ENCODE measurements around the gene CD320. TPM values are rescaled to one million over a fixed set of nuclear protein-coding genes. Genes with fewer than 3 reads are reported as not detected.
"Not testable (repeated sequence)": the region's sequence is repeated elsewhere in the genome, so short reads cannot be mapped to it uniquely, and the experiment has no call there.

The CD320 gene
- total RNA-seq: 10 to 100 TPM; 49.8 to 85.3 (median 66.1) TPM

DNA sequence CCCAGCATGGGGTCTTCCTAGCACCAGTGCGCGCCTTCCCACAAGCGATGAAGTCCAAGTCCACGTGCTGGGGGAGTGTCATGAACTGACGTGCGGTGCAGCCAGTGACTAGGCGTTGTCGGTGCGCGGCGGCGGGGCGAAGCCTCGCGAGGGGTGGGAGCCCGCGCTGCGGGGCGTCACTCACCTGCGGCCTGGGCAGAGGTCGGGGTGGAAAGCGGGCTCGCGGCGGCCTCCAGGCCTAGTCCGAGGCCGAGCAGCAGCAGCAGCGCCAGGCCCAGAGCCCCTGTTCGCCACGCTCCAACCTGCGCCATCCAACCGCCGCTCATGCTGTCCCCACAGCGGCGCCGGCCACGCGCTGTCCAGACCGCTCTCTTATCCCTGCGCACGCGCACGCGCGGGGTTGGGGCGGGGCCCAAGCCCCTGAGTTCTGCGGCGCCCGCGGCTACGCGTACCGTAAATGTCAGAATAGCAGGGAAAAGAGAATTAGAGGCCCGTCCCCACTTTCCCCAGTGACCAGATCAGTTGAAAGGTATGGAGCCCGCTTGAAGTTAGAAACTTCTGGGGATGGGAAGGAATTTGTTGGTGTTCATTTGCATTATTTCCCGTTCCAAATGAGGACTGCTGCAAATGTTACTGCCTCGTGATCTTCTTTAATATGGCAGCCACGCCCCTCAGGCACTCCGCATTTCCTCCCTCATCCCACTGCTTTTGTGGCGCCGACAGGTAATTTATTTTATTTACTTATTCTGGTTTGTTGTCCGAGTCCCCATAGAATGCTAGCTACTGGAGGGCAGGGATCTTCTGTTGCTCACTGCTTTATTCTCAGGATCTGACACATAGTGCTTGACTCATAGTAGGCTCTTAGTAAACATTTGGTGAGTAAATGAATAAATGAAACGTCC lies at the start of gene CD320:
Gene CD320 (minus strand): TSS at position 394 of the 902 bp plus-strand sequence. CDS start 68 bp downstream, at position 326.
- peak; percentile 92 to 93 for ATAC-seq
- peaks cover 0 to 5% of the 10 kb centered on the region in 2 donors for H3K36me3 ChIP-seq
- peak; percentile 74 to 84 for DNase-seq
- in situ Hi-C loops (cut with MboI; ENCODE audit: low sequenced_read_pairs in 4 of 4) (no loop called here), intact Hi-C loops (cut with DNase I; ENCODE audit: low total_unique reads) (loop anchor here (1.0 to 5.0 kb wide), 2 partner anchors 13 to 204 kb away; partner anchors contain the start of genes NDUFA7, RPS28 and ZNF414)
- H3K4me1 ChIP-seq: peaks cover 27 to 31% of the 10 kb centered on the region in 2 donors
- H3K9me3 ChIP-seq: no peaks in the 10 kb centered on the region
- H3K4me3 ChIP-seq: peak within 1 kb of the TSS; percentile 62 to 76 (median 66)
- TF ChIP-seq POLR2A (IDR thresholded peaks at IDR 0.05): peak; percentile 72 to 75
- TF ChIP-seq, protein P1, sequence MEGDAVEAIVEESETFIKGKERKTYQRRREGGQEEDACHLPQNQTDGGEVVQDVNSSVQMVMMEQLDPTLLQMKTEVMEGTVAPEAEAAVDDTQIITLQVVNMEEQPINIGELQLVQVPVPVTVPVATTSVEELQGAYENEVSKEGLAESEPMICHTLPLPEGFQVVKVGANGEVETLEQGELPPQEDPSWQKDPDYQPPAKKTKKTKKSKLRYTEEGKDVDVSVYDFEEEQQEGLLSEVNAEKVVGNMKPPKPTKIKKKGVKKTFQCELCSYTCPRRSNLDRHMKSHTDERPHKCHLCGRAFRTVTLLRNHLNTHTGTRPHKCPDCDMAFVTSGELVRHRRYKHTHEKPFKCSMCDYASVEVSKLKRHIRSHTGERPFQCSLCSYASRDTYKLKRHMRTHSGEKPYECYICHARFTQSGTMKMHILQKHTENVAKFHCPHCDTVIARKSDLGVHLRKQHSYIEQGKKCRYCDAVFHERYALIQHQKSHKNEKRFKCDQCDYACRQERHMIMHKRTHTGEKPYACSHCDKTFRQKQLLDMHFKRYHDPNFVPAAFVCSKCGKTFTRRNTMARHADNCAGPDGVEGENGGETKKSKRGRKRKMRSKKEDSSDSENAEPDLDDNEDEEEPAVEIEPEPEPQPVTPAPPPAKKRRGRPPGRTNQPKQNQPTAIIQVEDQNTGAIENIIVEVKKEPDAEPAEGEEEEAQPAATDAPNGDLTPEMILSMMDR (IDR thresholded peaks at IDR 0.05 in 4 of 5, conservative IDR thresholded peaks at IDR 0.05 in 1 of 5): peak in 1 of 5 experiments; percentile 14
- H3K27me3 ChIP-seq: no peaks in the 10 kb centered on the region
- H3K27ac ChIP-seq: peak within 1 kb of the TSS; percentile 81 to 93 (median 84)

DNA sequence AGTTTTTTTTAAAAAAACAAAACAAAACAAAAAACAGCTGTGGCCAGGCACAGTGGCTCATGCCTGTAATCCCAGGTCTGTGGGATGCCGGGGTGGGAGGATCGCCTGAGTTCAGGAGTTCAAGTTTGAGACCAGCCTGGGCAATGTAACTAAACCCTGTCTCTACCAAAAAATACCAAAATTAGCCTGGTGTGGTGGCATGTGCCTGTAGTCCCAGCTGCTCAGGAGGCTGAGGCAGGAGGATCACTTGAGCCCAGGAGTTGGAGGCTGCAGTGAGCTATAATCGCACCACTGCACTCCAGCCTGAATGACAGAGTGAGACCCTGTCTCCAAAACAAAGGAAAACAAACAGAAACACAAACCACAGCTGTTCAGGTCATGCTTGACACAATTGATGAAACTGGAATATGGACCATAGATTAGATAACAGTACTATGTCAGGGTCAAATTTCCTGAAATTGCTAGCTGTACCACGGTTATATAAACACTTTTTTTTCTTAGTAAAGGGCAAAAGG lies 48.9 kb upstream of the CD320 start:
- Histone ChIP-seq H3K27me3 (no peaks in the 10 kb centered on the region), H3K9me3 (peaks cover 0 to 5% (median 0%) of the 10 kb centered on the region in 3 donors), H3K27ac (no peak overlapping the region), H3K36me3 (no peaks in the 10 kb centered on the region), H3K4me1 (peaks cover 15 to 40% of the 10 kb centered on the region in 2 donors), H3K4me3 (no peak overlapping the region)
- intact Hi-C loops (cut with DNase I; ENCODE audit: low total_unique reads) (no loop called here), in situ Hi-C loops (cut with MboI; ENCODE audit: low sequenced_read_pairs in 4 of 4) (loop anchor here in 3 of 4 donors (5.0 to 10.0 kb wide), 3 partner anchors 40 to 148 kb away; partner anchors contain the start of gene PRAM1 (in 2 of the 3))
- no peak for DNase-seq
- TF ChIP-seq, protein P1 (IDR thresholded peaks at IDR 0.05 in 4 of 5, conservative IDR thresholded peaks at IDR 0.05 in 1 of 5): no peak
- TF ChIP-seq POLR2A (IDR thresholded peaks at IDR 0.05): no peak
- no peak for ATAC-seq

DNA sequence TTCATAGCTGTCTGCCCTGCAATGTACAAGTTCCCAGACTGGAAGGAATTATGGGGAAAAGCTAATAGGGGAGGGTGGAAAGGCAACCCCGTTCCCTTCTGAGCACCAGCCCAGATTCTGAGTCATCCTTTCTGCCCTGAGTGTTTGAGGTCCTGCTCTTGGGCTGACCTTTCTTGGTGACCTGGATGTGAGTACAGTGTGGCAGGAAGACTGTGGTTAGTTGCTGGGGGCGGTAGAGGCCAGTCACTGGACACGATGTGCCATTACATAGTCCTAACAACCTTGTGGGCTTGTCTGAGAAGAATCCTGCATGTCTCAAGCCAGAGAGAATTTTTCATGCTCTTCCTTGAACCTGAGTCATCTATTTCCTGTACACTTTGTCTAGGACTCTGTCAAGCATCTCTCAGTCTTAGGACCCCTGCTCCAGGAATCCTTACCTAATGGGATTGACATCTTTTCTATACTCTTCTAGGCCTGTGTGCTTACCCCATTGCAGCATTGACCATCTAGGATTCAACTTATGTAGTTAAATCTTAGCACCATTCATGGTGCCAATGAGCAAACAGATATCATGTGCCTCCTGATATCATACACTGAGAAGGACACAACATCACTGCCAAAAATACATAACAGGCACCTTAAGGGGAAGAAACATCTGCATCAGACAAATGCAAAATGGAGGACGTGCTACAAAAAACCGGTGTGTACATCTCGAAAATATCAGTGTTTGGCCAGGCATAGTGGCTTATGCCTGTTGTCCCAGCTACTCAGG lies 47.7 kb upstream of the CD320 start:
- intact Hi-C loops (cut with DNase I; ENCODE audit: low total_unique reads): no loop called here
- peaks cover 0 to 5% (median 0%) of the 10 kb centered on the region in 3 donors for H3K9me3 ChIP-seq
- peaks cover 5 to 30% of the 10 kb centered on the region in 2 donors for H3K4me1 ChIP-seq
- peak; percentile 34 to 55 for ATAC-seq
- no peak overlapping the region for H3K4me3 ChIP-seq
- DNase-seq: peak in 1 of 2 donors; percentile 48
- H3K27me3 ChIP-seq: no peaks in the 10 kb centered on the region
- peak overlapping the region in 2 of 4 donors; percentile 39 to 41 for H3K27ac ChIP-seq
- in situ Hi-C loops (cut with MboI; ENCODE audit: low sequenced_read_pairs in 4 of 4): loop anchor here in 3 of 4 donors (5.0 to 10.0 kb wide), 3 partner anchors 41 to 149 kb away; partner anchors contain the start of gene PRAM1 (in 2 of the 3)
- H3K36me3 ChIP-seq: no peaks in the 10 kb centered on the region
- TF ChIP-seq, protein P1 (IDR thresholded peaks at IDR 0.05 in 4 of 5, conservative IDR thresholded peaks at IDR 0.05 in 1 of 5): no peak
- no peak for TF ChIP-seq POLR2A (IDR thresholded peaks at IDR 0.05)

DNA sequence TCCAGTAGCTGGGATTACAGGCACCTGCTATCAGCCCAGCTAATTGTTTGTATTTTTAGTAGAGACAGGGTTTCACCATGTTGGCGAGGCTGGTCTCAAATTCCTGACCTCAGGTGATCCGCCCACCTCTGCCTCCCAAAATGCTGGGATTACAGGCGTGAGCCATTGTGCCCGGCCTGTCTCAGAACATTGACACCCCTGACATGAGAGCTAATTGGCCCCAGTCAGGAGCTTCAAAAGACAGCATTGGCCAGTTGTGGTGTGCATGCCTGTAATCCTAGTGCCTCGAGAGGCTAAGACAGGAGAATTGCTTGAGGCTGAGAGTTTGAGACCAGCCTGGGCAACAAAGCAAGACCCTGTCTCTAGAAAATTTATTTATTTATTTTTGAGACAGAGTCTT lies 44.7 kb upstream of the CD320 start:
- DNase-seq, H3K4me3 ChIP-seq, H3K27ac ChIP-seq, H3K36me3 ChIP-seq, H3K27me3 ChIP-seq, H3K9me3 ChIP-seq, ATAC-seq: not testable (repeated sequence)
- in situ Hi-C loops (cut with MboI; ENCODE audit: low sequenced_read_pairs in 4 of 4): loop anchor here in 3 of 4 donors (5.0 to 10.0 kb wide), 3 partner anchors 44 to 152 kb away; partner anchors contain the start of gene PRAM1 (in 2 of the 3)
- H3K4me1 ChIP-seq: peaks cover 5 to 27% of the 10 kb centered on the region in 2 donors
- intact Hi-C loops (cut with DNase I; ENCODE audit: low total_unique reads): loop anchor here (5.0 kb wide), 1 partner anchor 224 kb away; the partner anchor contains the start of gene MYO1F

Measured in gastrocnemius medialis (tissue), 4 donors.